Measurements from ENCODE around the gene RTCA.
"Not testable (repeated sequence)": the region's sequence is repeated elsewhere in the genome, so short reads cannot be mapped to it uniquely, and the experiment has no call there.

Gene RTCA

DNA sequence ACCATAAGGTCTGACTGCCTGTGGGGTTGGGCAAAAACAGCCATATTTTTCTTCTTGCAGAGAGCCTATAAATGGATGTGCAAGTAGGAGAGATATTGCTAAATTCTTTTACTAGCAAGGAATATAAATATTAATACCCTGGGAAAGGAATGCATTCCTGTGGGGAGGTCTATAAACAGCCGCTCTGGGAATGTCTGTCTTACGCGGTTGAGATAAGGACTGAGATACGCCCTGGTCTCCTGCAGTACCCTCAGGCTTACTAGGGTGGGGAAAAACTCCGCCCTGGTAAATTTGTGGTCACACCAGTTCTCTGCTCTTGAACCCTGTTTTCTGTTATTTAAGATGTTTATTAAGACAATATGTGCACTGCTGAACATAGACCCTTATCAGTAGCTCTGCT is 1.9 kb upstream of the RTCA start:
- DNase-seq, result not testable (repeated sequence)

DNA sequence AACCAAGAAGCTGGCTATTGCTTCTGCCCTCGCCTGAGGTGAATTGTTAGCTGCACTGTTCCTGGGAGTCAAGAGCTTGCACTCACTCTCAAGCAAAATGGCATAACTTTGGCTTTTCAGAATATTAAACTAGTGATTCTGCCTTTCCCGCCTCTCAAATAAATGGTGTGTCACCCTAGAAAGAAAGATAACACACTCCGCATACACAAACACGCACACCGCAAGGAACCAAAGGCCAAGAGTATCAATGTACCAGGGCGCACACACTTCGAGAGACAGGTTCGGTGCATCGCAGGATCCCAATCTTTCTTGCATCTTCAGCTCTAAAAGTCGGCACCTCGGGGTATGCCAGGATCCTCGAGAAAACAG is 470 bp upstream of the RTCA start:
- no peak for DNase-seq

DNA sequence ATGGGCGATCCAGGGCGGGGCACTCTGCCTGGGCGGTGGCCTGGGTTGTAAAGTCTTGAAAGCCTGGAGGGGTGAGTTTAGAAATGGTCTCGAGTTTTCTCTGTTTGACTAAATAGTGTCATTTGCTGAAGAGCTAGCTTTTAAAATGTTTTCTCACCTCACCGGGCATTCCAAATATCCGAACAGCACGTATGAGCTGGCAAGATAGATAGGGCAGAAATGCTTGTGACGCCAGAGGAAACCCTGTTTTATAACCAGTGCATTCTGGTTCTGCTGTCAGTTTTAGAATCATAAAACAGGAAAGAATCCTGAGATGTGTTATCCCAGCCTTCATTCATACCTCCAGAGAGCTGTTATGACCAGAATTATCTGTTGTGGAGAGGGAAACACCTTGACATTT is 725 bp downstream of the RTCA start:
- DNase-seq, result no peak

DNA sequence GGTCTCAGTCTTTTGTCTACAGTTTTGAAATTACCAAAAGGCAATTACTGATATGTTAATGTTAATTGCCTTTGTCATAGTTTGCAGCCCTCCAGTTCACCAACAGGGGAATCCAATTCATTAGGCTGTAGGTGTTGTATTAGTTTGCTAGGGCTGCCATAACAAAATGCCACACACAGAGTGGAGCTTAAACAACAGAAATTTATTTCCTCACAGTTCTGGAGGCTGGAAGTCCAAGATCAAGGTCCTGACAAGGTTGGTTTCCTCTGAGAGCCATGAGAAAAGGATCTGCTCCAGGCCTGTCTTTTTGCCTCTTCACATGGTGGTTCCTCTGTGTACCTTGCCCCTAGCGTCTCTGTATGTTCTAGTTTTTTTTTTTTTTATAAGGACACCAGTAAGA is 1.3 kb downstream of the RTCA start:
- no peak for DNase-seq

DNA sequence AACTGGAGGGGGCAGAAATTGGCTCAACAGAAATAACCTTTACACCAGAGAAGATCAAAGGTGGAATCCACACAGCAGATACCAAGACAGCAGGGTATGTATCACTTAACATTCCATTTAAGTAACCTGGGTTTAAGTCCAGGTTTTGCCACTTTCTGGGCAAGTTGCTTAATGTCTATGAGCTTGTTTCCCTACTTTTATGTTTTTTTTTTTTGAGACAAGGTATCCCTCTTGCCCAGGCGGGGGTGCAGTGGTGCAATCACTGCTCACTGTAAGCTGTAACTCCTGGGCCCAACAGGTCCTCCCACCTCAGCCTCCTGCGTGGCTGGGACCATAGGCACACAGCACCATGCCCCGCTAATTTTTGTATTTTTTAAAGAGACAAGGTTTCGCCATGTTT is 2.2 kb downstream of the RTCA start:
- DNase-seq, result no peak

DNA sequence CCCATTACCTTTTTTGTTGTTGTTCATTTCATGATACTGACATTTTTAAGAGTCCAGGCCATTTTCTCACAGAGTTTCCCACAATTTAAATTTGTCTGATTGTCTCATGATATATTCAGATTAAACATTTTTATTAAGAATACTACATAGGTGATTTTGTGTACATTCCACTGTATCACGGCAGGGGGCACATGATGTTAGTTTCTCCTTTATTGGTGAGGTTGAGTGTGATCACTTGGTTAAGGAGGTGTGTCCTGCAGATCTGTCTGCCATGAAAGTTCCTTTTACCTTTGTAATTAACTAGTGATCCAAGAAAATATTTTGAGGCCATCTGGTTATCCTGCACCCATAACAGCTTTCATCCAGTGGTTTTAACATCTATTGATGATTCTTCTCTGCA is 11.8 kb downstream of the RTCA start:
- no peak for DNase-seq

DNA sequence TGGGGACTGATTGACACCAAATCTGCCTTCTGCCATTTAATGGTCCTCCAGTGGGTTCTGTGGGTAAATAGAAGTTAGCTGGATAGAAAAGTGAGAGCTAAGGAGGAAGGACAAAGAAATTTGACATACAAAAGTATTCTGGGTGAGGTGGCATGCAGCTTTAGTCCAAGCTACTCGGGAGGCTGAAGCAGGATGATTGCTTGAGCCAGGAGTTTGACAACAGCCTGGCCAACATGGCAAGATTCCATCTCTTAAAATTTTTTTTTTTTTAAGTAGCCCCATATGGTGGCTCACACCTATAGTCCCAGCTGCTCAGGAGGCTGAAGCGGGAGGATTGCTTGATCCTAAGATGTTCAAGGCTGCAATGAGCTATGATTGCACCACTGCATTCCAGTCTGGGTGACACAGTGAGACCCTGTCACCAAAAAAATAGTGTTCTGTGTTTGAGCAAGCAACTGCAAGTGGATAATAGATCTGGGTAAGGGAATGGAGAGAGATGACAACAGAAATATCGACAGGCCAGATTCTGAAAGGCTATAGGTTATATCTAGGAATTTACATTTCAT is 13.4 kb downstream of the RTCA start:
- no peak for DNase-seq

DNA sequence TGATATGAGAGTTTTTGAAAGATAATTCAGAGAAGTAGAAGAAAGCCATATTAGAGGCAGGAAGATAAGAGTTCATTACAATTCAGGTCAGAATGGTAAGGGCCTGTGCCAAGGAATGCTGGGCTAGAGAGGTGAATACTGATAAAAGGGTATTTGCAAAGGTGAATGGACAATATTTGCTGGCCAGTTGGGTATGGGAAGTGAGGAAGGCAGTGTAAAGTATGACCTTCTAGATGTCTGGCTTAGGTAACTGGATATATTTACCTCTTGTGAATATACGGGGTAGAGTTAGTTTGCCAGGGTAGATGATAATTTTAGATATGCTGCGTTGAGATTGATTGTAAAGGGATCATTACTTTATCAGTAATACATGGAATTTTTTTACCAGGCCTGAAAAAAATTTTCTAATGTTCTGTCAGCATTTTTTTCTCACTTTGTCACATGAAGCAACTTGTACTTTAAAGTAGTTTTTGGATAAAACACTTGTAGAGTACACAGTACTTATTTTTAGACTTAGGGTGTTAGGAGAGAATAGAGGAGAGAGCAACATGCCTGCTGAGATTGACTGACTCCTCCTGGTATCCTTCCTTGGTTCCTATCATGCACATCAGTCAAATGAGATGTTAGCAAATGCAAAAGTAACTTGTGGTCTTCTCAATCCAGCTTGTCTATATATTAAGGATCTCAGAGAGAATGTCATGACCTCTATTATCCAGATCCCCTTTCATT is 14.1 kb downstream of the RTCA start:
- no peak for DNase-seq

DNA sequence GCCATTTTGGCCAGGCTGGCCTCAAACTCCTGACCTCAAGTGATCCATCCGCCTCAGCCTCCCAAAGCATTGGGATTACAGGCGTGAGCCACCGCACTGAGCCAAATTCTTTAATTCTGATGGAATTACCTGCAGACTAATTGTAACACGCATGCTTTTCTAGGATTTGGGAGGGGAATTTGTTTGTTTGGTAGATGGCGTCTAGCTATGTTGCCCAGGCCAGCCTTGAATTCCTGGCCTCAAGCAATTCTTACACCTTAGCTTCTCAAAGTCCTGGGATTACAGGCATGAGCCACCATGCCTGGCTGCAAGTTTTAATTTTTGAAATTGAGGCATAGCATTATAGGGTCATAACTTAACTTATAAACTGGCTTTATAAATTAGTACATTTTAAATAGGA is 18.6 kb downstream of the RTCA start:
- DNase-seq, result no peak

DNA sequence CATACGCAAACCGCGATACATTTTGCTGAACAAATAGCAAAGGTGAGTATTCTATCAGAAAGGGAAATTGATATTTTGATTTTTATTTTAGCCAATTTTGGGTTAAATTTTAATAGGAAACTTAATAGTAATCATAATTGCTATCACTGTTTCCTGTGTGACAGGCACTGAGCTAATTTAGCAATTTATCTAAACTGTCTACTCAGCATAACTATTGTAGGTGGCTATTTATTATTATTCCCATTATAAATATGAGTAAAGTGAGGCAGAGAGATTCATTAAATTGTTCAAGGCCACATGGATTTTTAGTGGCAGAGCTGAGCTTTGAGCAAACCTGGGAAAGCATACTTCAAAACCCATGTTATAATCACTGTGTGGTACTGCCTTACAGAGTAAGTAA is 21.1 kb downstream of the RTCA start:
- DNase-seq, result no peak

DNA sequence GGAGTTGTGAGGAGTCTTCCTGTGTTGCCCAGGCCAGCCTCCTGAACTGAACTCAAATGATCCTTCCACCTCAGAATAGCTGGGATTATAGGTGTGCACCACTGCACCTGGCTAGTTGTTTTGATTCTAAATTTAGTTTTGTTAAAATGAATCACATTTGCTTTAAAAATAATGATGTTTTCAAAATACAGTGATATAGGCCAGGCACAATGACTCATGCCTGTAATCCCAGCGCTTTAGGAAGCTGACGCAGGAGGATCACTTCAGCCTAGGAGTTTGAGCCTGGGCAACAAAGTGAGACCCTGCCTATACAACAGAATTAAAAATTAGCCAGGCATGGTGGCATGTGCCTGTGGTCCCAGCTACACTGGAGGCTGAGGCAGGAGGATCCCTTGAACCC is 24.3 kb downstream of the RTCA start:
- no peak for DNase-seq

DNA sequence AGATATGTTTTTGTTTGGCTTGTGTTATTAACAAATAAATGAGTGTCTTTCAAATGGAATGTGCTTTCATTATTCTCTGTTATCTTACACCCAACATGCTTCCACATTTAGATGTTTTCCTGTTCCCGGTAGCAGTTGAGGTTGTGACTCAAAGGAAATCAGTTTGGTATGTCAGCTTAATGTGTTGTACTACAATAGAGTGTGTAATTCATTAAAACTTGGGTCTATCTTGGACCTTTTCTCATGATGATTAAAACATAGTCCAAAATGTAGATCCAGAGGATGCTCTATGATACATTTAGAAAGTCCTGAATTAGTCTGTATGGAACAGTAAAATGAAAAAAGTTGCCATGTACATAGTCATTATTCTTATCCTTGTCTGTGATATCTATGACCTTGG is 26.7 kb downstream of the RTCA start:
- no peak for DNase-seq

DNA sequence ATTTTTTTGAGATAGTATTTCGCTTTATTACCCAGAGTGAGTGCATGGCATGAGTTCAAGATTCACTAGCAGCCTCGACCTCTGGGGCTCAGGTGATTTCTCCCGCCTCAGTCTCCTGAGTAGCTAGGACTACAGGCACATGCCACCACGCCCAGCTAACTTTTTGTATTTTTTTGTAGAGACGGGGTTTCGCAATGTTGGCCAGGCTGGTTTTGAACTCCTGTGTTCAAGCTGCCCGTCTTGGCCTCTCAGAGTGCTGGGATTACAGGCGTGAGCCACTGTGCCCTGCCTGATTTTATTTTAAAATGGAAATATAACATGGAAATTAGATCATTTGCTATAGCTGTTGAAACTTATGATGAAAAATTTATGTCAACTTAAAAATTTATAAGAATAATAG is 30.1 kb downstream of the RTCA start:
- DNase-seq, result no peak

DNA sequence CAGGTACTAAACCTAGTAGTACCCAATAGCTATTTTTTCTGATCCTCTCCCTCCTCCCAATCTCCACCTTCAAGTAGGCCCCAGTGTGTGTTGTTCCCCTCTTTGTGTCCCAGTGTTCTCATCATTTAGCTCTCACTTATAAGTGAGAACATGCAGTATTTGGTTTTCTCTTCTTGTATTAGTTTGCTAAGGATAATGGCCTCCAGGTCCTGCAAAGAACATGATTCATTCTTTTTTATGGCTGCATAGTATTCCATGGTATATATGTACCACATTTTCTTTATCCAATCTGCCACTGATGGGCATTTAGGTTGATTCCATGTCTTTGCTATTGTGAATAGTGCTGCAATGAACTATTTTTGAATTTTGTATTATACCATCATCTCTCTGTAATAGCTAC is 31.0 kb downstream of the RTCA start:
- DNase-seq, result not testable (repeated sequence)

DNA sequence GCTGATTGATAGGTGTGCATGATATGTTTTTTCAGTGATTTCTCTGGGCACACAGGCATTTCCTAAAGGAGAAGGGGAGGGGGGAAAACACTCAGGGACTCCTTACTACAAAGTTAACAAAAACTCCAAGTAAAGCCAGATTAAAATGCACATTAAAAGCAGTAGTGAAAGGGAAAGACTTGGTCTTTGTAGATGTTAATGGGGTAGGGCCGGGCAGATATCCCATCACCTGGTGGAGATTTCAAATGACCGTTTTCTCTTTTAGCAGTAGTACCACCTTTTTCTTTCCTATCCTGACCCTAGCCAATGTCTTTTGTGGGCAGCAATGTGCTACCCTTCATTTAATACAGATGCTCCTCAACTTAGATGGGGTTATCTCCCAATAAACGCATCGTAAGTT is 32.5 kb downstream of the RTCA start:
- DNase-seq, result no peak

DNA sequence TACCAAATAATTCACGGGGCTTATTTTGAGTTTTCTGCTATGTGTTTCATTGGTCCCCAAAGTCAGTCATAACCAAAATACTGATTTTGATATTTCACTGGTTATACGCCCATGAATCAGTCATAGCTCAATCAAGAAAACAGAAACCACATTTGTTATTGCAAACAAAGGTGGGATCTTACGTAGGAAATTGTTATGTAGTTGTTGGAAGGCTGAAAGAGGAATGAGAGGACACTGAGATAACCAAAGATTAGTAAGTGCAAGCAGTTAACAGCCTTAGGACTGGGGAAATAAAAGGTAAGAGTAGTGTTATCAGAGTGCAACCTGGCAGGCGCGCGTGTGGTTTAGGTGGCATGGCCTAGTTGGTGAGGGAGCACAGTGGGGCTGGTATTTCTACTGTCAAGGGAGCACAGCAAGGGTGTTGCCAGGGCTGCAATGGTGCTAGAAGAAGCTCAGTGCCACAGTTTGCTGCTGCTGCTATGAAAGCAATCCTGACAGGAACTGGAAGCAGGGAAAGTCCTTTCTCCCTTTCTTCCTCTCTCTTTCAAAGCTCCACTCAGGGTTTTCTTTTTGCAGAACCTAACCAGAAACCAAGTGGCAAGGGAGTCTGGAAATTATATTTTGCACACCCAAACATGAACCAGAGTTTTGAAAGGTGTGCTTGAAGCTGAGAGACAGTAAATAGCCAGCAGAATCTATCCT is 33.7 kb downstream of the RTCA start:
- DNase-seq, result no peak

DNA sequence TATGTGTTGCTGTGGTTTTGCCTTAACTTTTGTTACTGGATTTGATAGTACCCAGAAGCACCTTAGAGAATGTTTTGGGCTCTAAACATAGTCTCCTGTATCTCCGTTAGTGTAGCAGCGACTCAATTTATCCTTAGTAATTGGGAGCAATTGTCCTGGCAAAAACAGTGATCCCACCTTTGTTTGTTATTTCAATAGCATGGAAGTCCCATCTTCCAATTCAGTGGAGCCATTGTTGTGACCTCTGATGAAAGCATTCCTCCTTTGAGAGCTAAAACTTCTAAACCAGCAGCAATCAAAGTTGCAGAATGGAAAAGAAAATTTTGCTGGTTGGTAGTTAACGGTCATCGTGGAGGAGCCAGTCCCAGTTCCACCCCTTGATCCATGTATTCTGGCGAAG is 34.7 kb downstream of the RTCA start:
- DNase-seq, result no peak

DNA sequence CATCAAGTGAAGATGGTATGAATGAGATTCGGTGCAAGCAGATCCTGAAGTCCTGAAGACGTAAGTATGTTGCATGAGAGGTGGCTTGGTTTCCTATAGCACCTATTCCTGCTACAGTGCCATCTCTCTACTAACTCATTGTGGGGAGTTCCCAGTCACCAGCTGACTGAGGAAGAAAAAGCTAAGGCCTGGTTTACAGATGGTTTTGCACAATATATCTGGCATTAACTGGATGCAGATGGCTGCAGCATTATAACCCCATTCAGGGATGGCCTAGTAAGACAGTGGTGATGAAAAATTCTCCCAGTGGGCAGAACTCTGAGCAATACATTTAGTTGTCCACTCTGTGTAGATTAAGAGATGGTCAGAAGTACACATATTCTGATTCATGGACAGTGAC is 36.7 kb downstream of the RTCA start:
- no peak for DNase-seq

DNA sequence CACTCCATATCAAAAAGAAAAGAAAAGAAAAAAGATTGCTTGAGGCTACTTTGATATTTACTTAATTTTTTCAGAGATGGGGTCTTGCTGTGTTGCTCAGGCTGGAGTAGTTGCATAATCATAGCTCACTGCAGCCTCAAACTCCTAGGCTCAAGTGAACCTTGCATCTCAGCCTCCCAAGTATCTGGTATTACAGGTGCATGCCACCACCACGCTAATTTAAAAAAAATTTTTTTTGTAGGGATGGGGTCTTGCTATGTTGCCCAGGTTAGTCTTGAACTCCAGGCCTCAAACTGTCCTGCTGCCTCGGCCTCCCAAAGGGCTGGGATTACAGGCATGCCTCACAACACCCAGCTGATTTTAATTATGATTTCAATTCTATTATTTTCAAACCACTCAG is 38.2 kb downstream of the RTCA start:
- no peak for DNase-seq

DNA sequence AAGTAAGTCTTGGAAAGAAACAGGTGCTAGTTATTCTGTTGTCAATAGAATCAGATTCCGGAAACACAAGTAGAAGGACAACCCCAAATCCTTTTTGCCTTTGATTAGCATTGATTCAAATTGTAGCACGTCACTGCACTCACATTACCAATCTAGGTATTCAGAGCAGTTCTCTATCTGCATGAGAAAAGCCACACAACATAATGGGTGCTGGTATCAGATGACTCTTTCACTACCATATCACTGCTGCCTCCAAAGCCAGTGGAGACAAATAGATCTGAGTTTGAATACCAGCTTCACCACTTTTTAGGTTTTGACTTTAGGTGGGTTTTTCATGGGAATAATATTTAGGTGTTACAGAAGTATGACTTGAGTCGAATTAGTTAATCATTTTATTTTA is 38.9 kb downstream of the RTCA start:
- DNase-seq, result no peak

DNA sequence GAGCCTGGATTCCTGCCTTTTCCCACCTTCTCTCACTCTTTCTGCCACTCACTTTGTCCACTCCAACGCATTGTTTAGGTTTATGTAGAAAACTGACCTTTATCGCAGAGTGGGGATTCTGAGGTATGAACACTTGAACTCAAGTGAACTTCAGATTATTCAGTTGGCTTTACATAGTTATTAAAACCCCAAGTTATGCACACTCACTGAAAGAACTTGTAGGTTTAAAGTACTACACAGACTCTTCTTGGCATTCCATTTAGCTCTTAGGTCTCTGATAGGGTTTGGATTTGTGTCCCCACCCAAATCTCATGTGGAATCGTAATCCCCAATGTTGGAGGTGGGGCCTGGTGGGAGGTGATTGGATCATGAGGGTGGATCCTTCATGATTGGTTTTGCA is 39.9 kb downstream of the RTCA start:
- no peak for DNase-seq

DNA sequence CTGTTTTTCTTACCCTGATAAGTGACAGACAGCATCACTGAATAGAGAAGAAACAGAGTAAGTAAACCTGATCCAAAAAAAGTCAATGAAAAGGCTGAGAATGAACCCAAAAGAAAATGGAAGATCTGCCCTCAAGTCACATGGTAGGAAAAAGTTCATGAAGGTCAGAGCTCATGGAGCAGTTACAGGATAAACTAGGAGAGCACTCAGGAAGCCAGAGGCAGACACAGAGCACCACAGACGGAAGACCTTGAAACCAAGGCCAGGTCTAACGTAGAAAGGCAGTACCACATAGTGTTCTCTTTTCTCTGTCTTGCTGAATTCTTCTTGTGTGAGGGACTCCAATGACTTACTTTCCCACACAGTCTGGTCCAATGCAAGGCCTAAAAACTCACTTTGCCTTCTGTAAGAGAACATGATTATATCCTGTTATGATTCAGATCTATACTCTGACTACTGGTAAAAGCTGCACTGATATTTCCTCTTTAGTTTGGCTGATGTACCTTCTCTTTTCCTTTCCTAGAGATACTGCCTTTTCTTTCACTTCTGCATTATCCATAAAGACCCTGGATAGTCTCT is 40.8 kb downstream of the RTCA start:
- DNase-seq, result no peak

DNA sequence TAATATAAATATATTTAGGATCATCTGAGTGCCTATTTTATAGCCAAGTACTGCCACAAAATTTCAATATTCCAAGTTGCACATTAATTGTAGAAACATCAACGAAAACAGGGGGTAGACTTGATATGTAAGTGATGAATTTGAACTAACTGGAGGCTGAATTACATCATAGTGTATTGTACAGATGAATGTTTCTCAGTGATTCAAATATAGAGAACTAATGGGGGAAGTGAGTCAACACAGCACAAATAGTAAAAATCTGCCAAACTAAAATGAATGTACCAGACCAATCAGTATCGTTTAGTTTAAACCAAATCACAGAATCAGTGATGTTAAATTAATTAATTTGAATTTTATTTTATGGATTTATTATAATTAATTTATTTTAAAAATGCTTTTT is 42.8 kb downstream of the RTCA start:
- no peak for DNase-seq

DNA sequence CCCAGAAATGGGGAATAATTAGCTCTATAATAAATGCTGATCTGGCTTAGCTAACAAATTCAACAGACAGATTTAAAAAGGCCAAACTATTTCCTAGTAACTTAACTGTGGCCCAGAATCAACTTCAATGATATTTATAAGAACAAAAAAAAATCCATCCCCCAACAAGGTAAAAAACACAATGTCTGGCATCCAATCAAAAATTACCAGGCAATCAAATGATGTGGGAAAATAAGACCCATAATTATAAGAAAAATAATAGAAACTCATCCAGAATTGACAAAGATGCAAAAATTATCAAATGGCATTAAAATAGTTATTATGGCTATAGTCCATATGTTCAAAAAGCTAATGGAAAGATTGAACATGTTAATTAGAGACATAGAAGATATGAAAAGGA is 43.8 kb downstream of the RTCA start:
- no peak for DNase-seq

All from Kasumi-1 (cell line).